GM12878 (cell line): ENCODE measurements around the gene FANCC. TPM values are rescaled to one million over a fixed set of nuclear protein-coding genes. Genes with fewer than 3 reads are reported as not detected.

Experiments used
- CTCF ChIP-seq, 3 experiments: IDR thresholded peaks in 2 of 3; conservative IDR thresholded peaks in 1 of 3; 2 replicates each; pipeline ENCODE4 v1.5.1; 2011; ENCODE audit warnings: low read depth in 3 of 3, low read length in 3 of 3, mild to moderate bottlenecking in 3 of 3, control low read depth in 2 of 3, moderate library complexity in 2 of 3, inconsistent platforms in 1 of 3, mixed read lengths in 1 of 3; ENCODE audit not compliant: control insufficient read depth in 2 of 3, insufficient read depth in 1 of 3; ENCODE audit errors: extremely low read depth in 1 of 3
- FOS ChIP-seq: IDR thresholded peaks from 3 replicates; pipeline ENCODE4 v1.6.1; 2011; ENCODE audit warnings: borderline replicate concordance; ENCODE audit not compliant: insufficient read length; ENCODE audit errors: extremely low read depth
- KLF5 ChIP-seq: fragments of 450-650 bp; IDR thresholded peaks from 2 replicates; pipeline ENCODE4 v1.6.1; 2014; ENCODE audit warnings: mild to moderate bottlenecking; ENCODE audit not compliant: partially characterized antibody
- MEF2B ChIP-seq: fragments of 450-650 bp; IDR thresholded peaks from 2 replicates; pipeline ENCODE4 v1.6.1; 2018; ENCODE audit warnings: mild to moderate bottlenecking, moderate library complexity; ENCODE audit not compliant: partially characterized antibody, poor library complexity, severe bottlenecking
- NFYB ChIP-seq: IDR thresholded peaks from 2 replicates; pipeline ENCODE4 v1.6.1; 2011; ENCODE audit warnings: low read depth, mild to moderate bottlenecking, low read length, improper control_type of control experiment, moderate library complexity; ENCODE audit not compliant: insufficient read depth
- RFX5 ChIP-seq: IDR thresholded peaks from 2 replicates; pipeline ENCODE4 v1.6.1; 2011; ENCODE audit warnings: low read depth, low read length, improper control_type of control experiment
- SMAD1 ChIP-seq: fragments of 450-650 bp; IDR thresholded peaks from 2 replicates; pipeline ENCODE4 v1.6.1; 2018; ENCODE audit warnings: mild to moderate bottlenecking, low read depth; ENCODE audit not compliant: partially characterized antibody
- STAT3 ChIP-seq: IDR thresholded peaks from 2 replicates; pipeline ENCODE4 v1.6.1; 2011; ENCODE audit warnings: low read depth, low read length, improper control_type of control experiment
- ZNF217 ChIP-seq: fragments of 450-650 bp; IDR thresholded peaks from 2 replicates; pipeline ENCODE4 v1.6.1; 2017; ENCODE audit warnings: antibody characterized with exemption, mild to moderate bottlenecking
- polyA plus RNA-seq, 11 experiments: library from polyadenylated mRNA; depleted of rRNA in 4 of 11; unstranded in 6 of 11; stranded (reverse) in 5 of 11; fragments of >200 nt; fragmentation: Nextera tagmentation in 4 of 11; fragmentation: Illumina TruSeq in 1 of 11; extraction: Ambion mirVana in 4 of 11; extraction: Trizol in 1 of 11; gene quantifications; 1 replicate in 1 of 11; 2 replicates in 10 of 11; pipeline versions ENCODE4 v1.2.1 to v1.2.3, GENCODE V29; 2011 to 2016; ENCODE audit warnings: inconsistent platforms in 2 of 11, missing spikeins in 2 of 11, low read depth in 1 of 11
- total RNA-seq, 4 experiments: library from RNA; depleted of rRNA in 3 of 4; stranded (reverse); fragments of >200 nt in 3 of 4; fragmentation: Illumina TruSeq in 1 of 4; extraction: Trizol in 1 of 4; gene quantifications; 2 replicates each; pipeline versions ENCODE4 v1.2.1 to v1.2.3, GENCODE V29; 2013 to 2021
- TF ChIP-seq, protein P1 (sequence below): IDR thresholded peaks from 2 replicates; pipeline ENCODE4 v1.6.1; 2012; ENCODE audit warnings: low read depth, low read length, improper control_type of control experiment
- TF ChIP-seq, protein P2 (sequence below): fragments of 450-650 bp; conservative IDR thresholded peaks from 2 replicates; pipeline ENCODE4 v1.6.1; 2017; ENCODE audit warnings: mild to moderate bottlenecking, moderate library complexity

The FANCC gene
- total and polyA plus RNA-seq, 10 of the 15 experiments (the other 5 are each of a cell fraction or from before 2014, with no cell fraction given): 1.2 to 16.8 (median 10.5) TPM

DNA sequence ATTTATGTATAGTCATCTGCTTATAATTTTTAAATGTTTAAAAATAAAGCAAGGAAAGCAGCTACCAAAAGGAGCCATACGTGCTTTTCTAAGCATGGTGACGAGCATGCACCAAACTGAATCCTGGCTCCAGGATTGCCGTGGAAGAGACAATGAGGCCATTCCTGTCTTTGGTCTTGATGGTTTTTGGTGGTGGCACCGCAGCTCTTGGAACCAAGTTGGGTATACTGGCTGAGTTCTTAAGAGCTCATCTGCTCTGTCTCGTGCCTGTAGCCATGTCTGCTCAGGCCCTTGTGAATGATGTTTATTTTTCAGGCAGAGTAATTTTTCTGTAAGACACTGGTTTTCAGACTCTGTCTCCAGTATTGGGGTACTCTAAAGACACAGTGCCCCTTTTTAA, 246.1 kb downstream of the FANCC start (continued):
- no peak for TF ChIP-seq CTCF (IDR thresholded peaks at IDR 0.05 in 2 of 3, conservative IDR thresholded peaks at IDR 0.05 in 1 of 3; ENCODE audit: control insufficient read depth in 2 of 3, extremely low read depth in 1 of 3, insufficient read depth in 1 of 3, low read depth in 3 of 3, low read length in 3 of 3)
- TF ChIP-seq KLF5: no peak
- TF ChIP-seq NFYB: no peak
- TF ChIP-seq, protein P1, sequence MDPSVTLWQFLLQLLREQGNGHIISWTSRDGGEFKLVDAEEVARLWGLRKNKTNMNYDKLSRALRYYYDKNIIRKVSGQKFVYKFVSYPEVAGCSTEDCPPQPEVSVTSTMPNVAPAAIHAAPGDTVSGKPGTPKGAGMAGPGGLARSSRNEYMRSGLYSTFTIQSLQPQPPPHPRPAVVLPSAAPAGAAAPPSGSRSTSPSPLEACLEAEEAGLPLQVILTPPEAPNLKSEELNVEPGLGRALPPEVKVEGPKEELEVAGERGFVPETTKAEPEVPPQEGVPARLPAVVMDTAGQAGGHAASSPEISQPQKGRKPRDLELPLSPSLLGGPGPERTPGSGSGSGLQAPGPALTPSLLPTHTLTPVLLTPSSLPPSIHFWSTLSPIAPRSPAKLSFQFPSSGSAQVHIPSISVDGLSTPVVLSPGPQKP: no peak
- no peak for TF ChIP-seq ZNF217
- TF ChIP-seq MEF2B: no peak
- TF ChIP-seq STAT3: no peak
- TF ChIP-seq SMAD1: no peak
- no peak for TF ChIP-seq RFX5
- TF ChIP-seq FOS: no peak
- TF ChIP-seq, protein P2, sequence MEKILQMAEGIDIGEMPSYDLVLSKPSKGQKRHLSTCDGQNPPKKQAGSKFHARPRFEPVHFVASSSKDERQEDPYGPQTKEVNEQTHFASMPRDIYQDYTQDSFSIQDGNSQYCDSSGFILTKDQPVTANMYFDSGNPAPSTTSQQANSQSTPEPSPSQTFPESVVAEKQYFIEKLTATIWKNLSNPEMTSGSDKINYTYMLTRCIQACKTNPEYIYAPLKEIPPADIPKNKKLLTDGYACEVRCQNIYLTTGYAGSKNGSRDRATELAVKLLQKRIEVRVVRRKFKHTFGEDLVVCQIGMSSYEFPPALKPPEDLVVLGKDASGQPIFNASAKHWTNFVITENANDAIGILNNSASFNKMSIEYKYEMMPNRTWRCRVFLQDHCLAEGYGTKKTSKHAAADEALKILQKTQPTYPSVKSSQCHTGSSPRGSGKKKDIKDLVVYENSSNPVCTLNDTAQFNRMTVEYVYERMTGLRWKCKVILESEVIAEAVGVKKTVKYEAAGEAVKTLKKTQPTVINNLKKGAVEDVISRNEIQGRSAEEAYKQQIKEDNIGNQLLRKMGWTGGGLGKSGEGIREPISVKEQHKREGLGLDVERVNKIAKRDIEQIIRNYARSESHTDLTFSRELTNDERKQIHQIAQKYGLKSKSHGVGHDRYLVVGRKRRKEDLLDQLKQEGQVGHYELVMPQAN: no peak
